SK-N-SH (cell line): ENCODE results near the gene CDC42SE2. TPM values are rescaled to one million over a fixed set of nuclear protein-coding genes. Genes with fewer than 3 reads are reported as not detected.
A peak's percentile ranks its signal among the peaks of the same experiment; 100 is the strongest.

Experiments used
- CTCF ChIA-PET: fragments of 300-600, 350-600 bp; formaldehyde crosslinking; extraction: SDS; loops from one replicate; lab custom pipeline; 2021; lab: Yijun Ruan, JAX
- POLR2A ChIA-PET: fragments of 350-600 bp; sonication (Branson Sonifier 250); formaldehyde crosslinking; extraction: SDS; loops from one replicate; lab custom pipeline; 2020; ENCODE audit warnings: antibody characterized with exemption, inconsistent platforms; lab: Yijun Ruan, JAX
- DNase-seq: peaks from one replicate; pipeline ENCODE4 v3.0.0; 2012
- H2AFZ ChIP-seq: fragments of 200-600 bp; sonication (generic); 2 replicates; pipeline ENCODE4 v1.8.1; 2016; ENCODE audit warnings: antibody characterized with exemption, mild to moderate bottlenecking, low read depth
- H3F3A ChIP-seq: fragments of 200-600 bp; sonication (generic); replicated peaks from 2 replicates; pipeline ENCODE3; 2016; ENCODE audit warnings: antibody characterized with exemption, mild to moderate bottlenecking; ENCODE audit not compliant: insufficient read depth
- H3K27ac ChIP-seq, 2 experiments: fragments of 200-500 bp in 1 of 2; fragments of 200-600 bp in 1 of 2; sonication (Bioruptor generic) in 1 of 2; sonication (generic), shearing (Covaris generic) in 1 of 2; 2 replicates each; pipeline versions ENCODE4 v1.5.1 to v1.6.1; 2014 to 2016; ENCODE audit warnings: low read depth in 2 of 2, inconsistent platforms in 1 of 2, low read length in 1 of 2, mild to moderate bottlenecking in 1 of 2, mixed read lengths in 1 of 2
- H3K27me3 ChIP-seq: fragments of 200-600 bp; sonication (generic), shearing (Covaris generic); 2 replicates; pipeline ENCODE4 v1.6.1; 2016; ENCODE audit warnings: mixed run types; ENCODE audit not compliant: insufficient read depth
- H3K36me3 ChIP-seq, 2 experiments: fragments of 200-500 bp in 1 of 2; fragments of 200-600 bp in 1 of 2; sonication (Bioruptor generic) in 1 of 2; sonication (generic) in 1 of 2; replicated peaks in 1 of 2; 2 replicates each; pipeline versions ENCODE3 to v1.5.1; 2014 to 2016; ENCODE audit warnings: low read length in 1 of 2, mild to moderate bottlenecking in 1 of 2; ENCODE audit not compliant: insufficient read depth in 2 of 2, control insufficient read depth in 1 of 2
- H3K4me1 ChIP-seq, 2 experiments: fragments of 200-500 bp in 1 of 2; fragments of 200-600 bp in 1 of 2; sonication (Bioruptor generic) in 1 of 2; sonication (generic), shearing (Covaris generic) in 1 of 2; 2 replicates each; pipeline versions ENCODE4 v1.5.1 to v1.6.1; 2014 to 2016; ENCODE audit warnings: low read depth in 1 of 2, low read length in 1 of 2, mixed run types in 1 of 2; ENCODE audit not compliant: insufficient read depth in 2 of 2, control insufficient read depth in 1 of 2
- H3K4me2 ChIP-seq: fragments of 200-600 bp; sonication (generic), shearing (Covaris generic); 2 replicates; pipeline ENCODE4 v1.6.1; 2017; ENCODE audit warnings: mixed run types
- H3K4me3 ChIP-seq, 2 experiments: fragments of 200-500 bp in 1 of 2; fragments of 200-600 bp in 1 of 2; sonication (Bioruptor generic) in 1 of 2; sonication (generic), shearing (Covaris generic) in 1 of 2; 2 replicates each; pipeline versions ENCODE4 v1.5.1 to v1.8.1; 2014 to 2016; ENCODE audit warnings: low read depth in 2 of 2, inconsistent platforms in 1 of 2, low read length in 1 of 2, mild to moderate bottlenecking in 1 of 2, mixed read lengths in 1 of 2, moderate library complexity in 1 of 2
- H3K79me2 ChIP-seq: fragments of 200-600 bp; sonication (generic); 2 replicates; pipeline ENCODE4 v1.8.1; 2017; ENCODE audit warnings: mild to moderate bottlenecking; ENCODE audit not compliant: insufficient read depth
- H3K9ac ChIP-seq: fragments of 200-600 bp; sonication (generic); 2 replicates; pipeline ENCODE4 v1.6.1; 2017; ENCODE audit warnings: mixed run types
- H3K9me2 ChIP-seq: fragments of 200-600 bp; sonication (generic); 2 replicates; pipeline ENCODE4 v1.6.1; 2017; ENCODE audit warnings: mixed run types
- H3K9me3 ChIP-seq: fragments of 200-600 bp; sonication (generic); 2 replicates; pipeline ENCODE4 v1.6.1; 2017; ENCODE audit warnings: mixed run types, mild to moderate bottlenecking, moderate library complexity
- H4K20me1 ChIP-seq: fragments of 200-600 bp; sonication (generic); 2 replicates; pipeline ENCODE4 v1.6.1; 2017; ENCODE audit warnings: mild to moderate bottlenecking, mixed run types; ENCODE audit not compliant: insufficient read depth
- CHD2 ChIP-seq: fragments of 150-350 bp; IDR thresholded peaks from 2 replicates; pipeline ENCODE4 v1.6.1; 2018; ENCODE audit warnings: low read length; ENCODE audit not compliant: partially characterized antibody
- FOXJ3 ChIP-seq: sonication (generic); formaldehyde crosslinking; IDR thresholded peaks from 2 replicates; pipeline ENCODE4 v1.5.1; 2020; ENCODE audit warnings: mild to moderate bottlenecking, missing genetic modification reagents
- GATA2 ChIP-seq: sonication (generic); formaldehyde crosslinking; IDR thresholded peaks from 2 replicates; pipeline ENCODE4 v1.5.0; 2020; ENCODE audit warnings: mild to moderate bottlenecking, missing genetic modification reagents
- JUND ChIP-seq: IDR thresholded peaks from 2 replicates; pipeline ENCODE4 v1.4.0; 2012
- MAX ChIP-seq: IDR thresholded peaks from 2 replicates; pipeline ENCODE4 v1.4.0; 2012; ENCODE audit warnings: low read depth
- MEF2A ChIP-seq: IDR thresholded peaks from 2 replicates; pipeline ENCODE4 v1.4.0; 2012; ENCODE audit warnings: low read depth, borderline replicate concordance
- MXI1 ChIP-seq: IDR thresholded peaks from 2 replicates; pipeline ENCODE4 v1.6.1; 2012; ENCODE audit warnings: mild to moderate bottlenecking, low read depth, low read length, improper control_type of control experiment
- NFIC ChIP-seq: IDR thresholded peaks from 2 replicates; pipeline ENCODE4 v1.4.0; 2012; ENCODE audit warnings: borderline replicate concordance
- NRF1 ChIP-seq: IDR thresholded peaks from 2 replicates; pipeline ENCODE4 v1.6.1; 2012; ENCODE audit warnings: low read depth, mild to moderate bottlenecking, low read length
- PBX3 ChIP-seq: IDR thresholded peaks from 2 replicates; pipeline ENCODE4; 2012
- POLR2AphosphoS5 ChIP-seq: IDR thresholded peaks from 2 replicates; pipeline ENCODE4 v1.6.1; 2012; ENCODE audit warnings: low read depth, low read length
- RCOR1 ChIP-seq: fragments of 150-350 bp; IDR thresholded peaks from 2 replicates; pipeline ENCODE4 v1.6.1; 2017; ENCODE audit warnings: antibody characterized with exemption, low read length
- RFX5 ChIP-seq: IDR thresholded peaks from 2 replicates; pipeline ENCODE4 v1.6.1; 2012; ENCODE audit warnings: mild to moderate bottlenecking, improper control_type of control experiment, low read length
- RXRA ChIP-seq: IDR thresholded peaks from 2 replicates; pipeline ENCODE4 v1.4.0; 2012; ENCODE audit warnings: low read depth, mild to moderate bottlenecking, borderline replicate concordance
- TAF1 ChIP-seq: IDR thresholded peaks from 2 replicates; pipeline ENCODE4 v1.6.1; 2012; ENCODE audit warnings: low read depth, mild to moderate bottlenecking, low read length, moderate library complexity, borderline replicate concordance
- YY1 ChIP-seq: IDR thresholded peaks from 2 replicates; pipeline ENCODE4 v1.4.0; 2012; ENCODE audit warnings: low read depth, mild to moderate bottlenecking
- ZBTB33 ChIP-seq: IDR thresholded peaks from 2 replicates; pipeline ENCODE4 v1.4.0; 2012; ENCODE audit warnings: low read depth, borderline replicate concordance
- WGBS: methylation state at CpG from one replicate; pipeline ENCODE4 v1.1.6; 2017; ENCODE audit warnings: low lambda C conversion rate; 5-methylcytosine and 5-hydroxymethylcytosine counted together
- polyA plus RNA-seq, 3 experiments: library from polyadenylated mRNA; depleted of rRNA; stranded (reverse); fragments of >200 nt; gene quantifications; 2 replicates each; pipeline ENCODE4 v1.2.3, GENCODE V29; 2012

The CDC42SE2 gene
- polyA plus RNA-seq, 1 of the 3 experiments (the other 2 are of a cell fraction): 8.6 TPM

- no peak for TF ChIP-seq ZBTB33
- TF ChIP-seq GATA2 (CRISPR knock-in tag): no peak
- no peak; the same call in 1 of the 2 replicates for TF ChIP-seq POLR2AphosphoS5
- TF ChIP-seq TAF1: no peak
- peak; percentile 24; the same call in 1 of the 2 replicates for TF ChIP-seq RXRA
- no peak for TF ChIP-seq CHD2
- TF ChIP-seq NFIC: no peak; the same call in 1 of the 2 replicates
- peak; percentile 59; the same call in 1 of the 2 replicates for TF ChIP-seq JUND
- no peak for TF ChIP-seq RFX5
- no peak for TF ChIP-seq MXI1
- no peak for TF ChIP-seq MAX
- TF ChIP-seq NRF1: no peak
- no peak for TF ChIP-seq YY1
These were observed 64.9 kb downstream of the CDC42SE2 start (continued) for GRCh38 chr5:131328536-131329285.

- 95% methylated on average over 2 of the region's 2 CpGs for WGBS
- TF ChIP-seq NFIC (no peak), RXRA (no peak), FOXJ3 (CRISPR knock-in tag) (no peak), GATA2 (CRISPR knock-in tag) (no peak), RCOR1 (no peak), TAF1 (no peak), MEF2A (no peak), PBX3 (no peak)
These were observed 65.4 kb downstream of the CDC42SE2 start for GRCh38 chr5:131329286-131329560.

More at GRCh38 chr5:131329286-131329560, 65.4 kb downstream of the CDC42SE2 start:
- Histone ChIP-seq H3K4me3 (no peak overlapping the region), H3K27ac (0 out of 4 replicates have a peak overlapping the region, but pooled peaks of 1 of the 2 experiments have one; percentile 28), H3K79me2 (peaks cover 89% of the 10 kb centered on the region), H3F3A (peaks cover 10% of the 10 kb centered on the region), H3K9me3 (no peaks in the 10 kb centered on the region), H3K4me1 (peaks cover 3 to 23% of the 10 kb centered on the region in 2 experiments; a peak in 3 of 4 replicates), H2AFZ (no peak overlapping the region), H3K27me3 (no peaks in the 10 kb centered on the region), H3K36me3 (peaks cover 0 to 9% of the 10 kb centered on the region in 2 experiments), H3K4me2 (no peak overlapping the region), H4K20me1 (peaks cover 33% of the 10 kb centered on the region), H3K9ac (no peak overlapping the region), H3K9me2 (no peaks in the 10 kb centered on the region; the same call in 1 of the 2 replicates)
- DNase-seq: no peak
- ChIA-PET CTCF (interaction anchor here (1.6 kb wide), 1 partner anchor 40 kb away, joined by 3 read pairs; no protein-coding TSS in a partner anchor), POLR2A (no interaction called here)
